ENCODE results near the gene AATK. TPM values are rescaled to one million over a fixed set of nuclear protein-coding genes. Genes with fewer than 3 reads are reported as not detected.

Gene AATK
- total and polyA plus RNA-seq, 11 donors: 1.3 to 12.0 (median 9.3) TPM

GRCh38 chr17:81121841-81122733, 43.9 kb downstream of the AATK start:
- Histone ChIP-seq H3K9me3 (no peaks in the 10 kb centered on the region), H3K27ac (no peak overlapping the region), H3K4me3 (no peak overlapping the region), H3K4me1 (peaks cover 0 to 29% (median 8%) of the 10 kb centered on the region in 12 donors), H3K36me3 (no peaks in the 10 kb centered on the region), H3K27me3 (peaks cover 0 to 39% (median 0%) of the 10 kb centered on the region in 9 donors)
- TF ChIP-seq POLR2A (IDR thresholded peaks at IDR 0.05) (no peak), CTCF (IDR thresholded peaks at IDR 0.05) (no peak)
- intact Hi-C loops (cut with DNase I): no loop called here
- no peak for DNase-seq
- ATAC-seq: no peak
- 40 to 52% (median 46%) methylated on average over 60 to 109 of the region's 109 CpGs for WGBS, 4 donors

- 78 to 87% (median 81%) methylated on average over 19 to 45 of the region's 45 CpGs for WGBS, 4 donors
- intact Hi-C loops (cut with DNase I): no loop called here
These were observed 45.1 kb downstream of the AATK start for GRCh38 chr17:81120695-81121621.

GRCh38 chr17:81120149-81120484, 45.9 kb downstream of the AATK start:
- DNase-seq: no peak
- 74 to 91% (median 75%) methylated on average over 10 to 33 of the region's 33 CpGs for WGBS, 4 donors
- Histone ChIP-seq H3K4me3 (peak overlapping the region in 5 of 12 donors; percentile 15 to 55 (median 30)), H3K27ac (no peak overlapping the region), H3K9me3 (no peaks in the 10 kb centered on the region), H3K27me3 (peaks cover 0 to 39% (median 0%) of the 10 kb centered on the region in 9 donors), H3K36me3 (peaks cover 0 to 4% (median 0%) of the 10 kb centered on the region in 9 donors), H3K4me1 (peaks cover 0 to 18% (median 3%) of the 10 kb centered on the region in 12 donors)
- TF ChIP-seq POLR2A (IDR thresholded peaks at IDR 0.05): no peak
- no peak for TF ChIP-seq CTCF (IDR thresholded peaks at IDR 0.05)
- no peak for ATAC-seq
- intact Hi-C loops (cut with DNase I): no loop called here

More at GRCh38 chr17:81120695-81121621, 45.1 kb downstream of the AATK start:
- ATAC-seq (no peak), DNase-seq (no peak)
- H3K9me3 ChIP-seq: no peaks in the 10 kb centered on the region
- H3K36me3 ChIP-seq: peaks cover 0 to 4% (median 0%) of the 10 kb centered on the region in 9 donors
- no peak overlapping the region for H3K27ac ChIP-seq
- no peak overlapping the region for H3K4me3 ChIP-seq
- no peak for TF ChIP-seq POLR2A (IDR thresholded peaks at IDR 0.05)
- no peak for TF ChIP-seq CTCF (IDR thresholded peaks at IDR 0.05)
- peaks cover 0 to 24% (median 4%) of the 10 kb centered on the region in 12 donors for H3K4me1 ChIP-seq
- peaks cover 0 to 39% (median 0%) of the 10 kb centered on the region in 9 donors for H3K27me3 ChIP-seq
